Esophagus squamous epithelium (tissue), 4 donors: ENCODE data around the gene NDRG2.

ENCODE experiments used
- POLR2A ChIP-seq, 4 donors: fragments of 450-650 bp; IDR thresholded peaks; one replicate each; pipeline ENCODE4 v1.6.1; 2017; ENCODE audit warnings: antibody characterized with exemption in 4 of 4, mild to moderate bottlenecking in 4 of 4, moderate library complexity in 3 of 4
- TF ChIP-seq, protein P1 (sequence below), 6 experiments: fragments of 450-650 bp in 4 of 6; fragments of 200-600 bp in 2 of 6; sonication (generic) in 2 of 6; IDR thresholded peaks; one replicate each; pipeline ENCODE4 v1.5.1; 2016 to 2019; ENCODE audit warnings: antibody characterized with exemption in 6 of 6, mild to moderate bottlenecking in 4 of 6, moderate library complexity in 4 of 6

DNA sequence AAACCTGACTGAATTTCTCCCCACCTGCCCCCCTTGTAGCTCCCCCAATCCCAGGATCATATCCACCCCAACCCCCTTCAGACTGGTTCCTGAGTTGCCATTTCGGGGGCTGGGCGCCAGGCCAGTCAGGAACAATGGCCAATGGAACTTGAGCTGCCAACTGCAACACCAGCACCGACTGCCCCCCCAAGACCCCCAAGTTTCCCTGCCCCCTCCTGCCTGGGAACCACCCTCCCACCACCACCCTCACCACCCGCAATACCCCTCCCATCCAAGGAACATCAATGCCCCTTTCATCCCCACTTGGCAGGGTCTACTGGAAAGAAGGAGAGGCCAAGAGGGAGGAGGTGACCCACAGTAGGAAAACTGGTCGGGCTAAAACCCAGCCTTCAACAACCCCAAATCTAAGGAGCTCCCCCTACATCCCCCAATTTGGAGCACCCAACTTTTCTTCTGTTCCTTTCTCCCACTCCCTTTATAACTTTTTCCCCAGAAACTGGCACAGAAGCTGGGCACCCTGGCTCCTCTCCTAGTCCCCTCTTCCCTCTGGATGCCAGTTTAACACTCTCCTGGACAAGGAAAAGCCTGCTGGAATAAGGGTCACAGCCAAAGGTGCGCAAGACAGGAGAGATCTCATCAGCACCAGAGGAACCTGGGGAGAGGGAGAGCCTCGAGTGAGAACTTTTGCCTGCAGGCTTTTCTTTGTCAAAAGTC is 1.6 kb upstream of the NDRG2 start:
- TF ChIP-seq, protein P1, sequence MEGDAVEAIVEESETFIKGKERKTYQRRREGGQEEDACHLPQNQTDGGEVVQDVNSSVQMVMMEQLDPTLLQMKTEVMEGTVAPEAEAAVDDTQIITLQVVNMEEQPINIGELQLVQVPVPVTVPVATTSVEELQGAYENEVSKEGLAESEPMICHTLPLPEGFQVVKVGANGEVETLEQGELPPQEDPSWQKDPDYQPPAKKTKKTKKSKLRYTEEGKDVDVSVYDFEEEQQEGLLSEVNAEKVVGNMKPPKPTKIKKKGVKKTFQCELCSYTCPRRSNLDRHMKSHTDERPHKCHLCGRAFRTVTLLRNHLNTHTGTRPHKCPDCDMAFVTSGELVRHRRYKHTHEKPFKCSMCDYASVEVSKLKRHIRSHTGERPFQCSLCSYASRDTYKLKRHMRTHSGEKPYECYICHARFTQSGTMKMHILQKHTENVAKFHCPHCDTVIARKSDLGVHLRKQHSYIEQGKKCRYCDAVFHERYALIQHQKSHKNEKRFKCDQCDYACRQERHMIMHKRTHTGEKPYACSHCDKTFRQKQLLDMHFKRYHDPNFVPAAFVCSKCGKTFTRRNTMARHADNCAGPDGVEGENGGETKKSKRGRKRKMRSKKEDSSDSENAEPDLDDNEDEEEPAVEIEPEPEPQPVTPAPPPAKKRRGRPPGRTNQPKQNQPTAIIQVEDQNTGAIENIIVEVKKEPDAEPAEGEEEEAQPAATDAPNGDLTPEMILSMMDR (IDR thresholded peaks at IDR 0.05) = no peak
- TF ChIP-seq POLR2A (IDR thresholded peaks at IDR 0.05) = no peak
